ENCODE data around the gene TNFRSF19.

The TNFRSF19 gene

DNA sequence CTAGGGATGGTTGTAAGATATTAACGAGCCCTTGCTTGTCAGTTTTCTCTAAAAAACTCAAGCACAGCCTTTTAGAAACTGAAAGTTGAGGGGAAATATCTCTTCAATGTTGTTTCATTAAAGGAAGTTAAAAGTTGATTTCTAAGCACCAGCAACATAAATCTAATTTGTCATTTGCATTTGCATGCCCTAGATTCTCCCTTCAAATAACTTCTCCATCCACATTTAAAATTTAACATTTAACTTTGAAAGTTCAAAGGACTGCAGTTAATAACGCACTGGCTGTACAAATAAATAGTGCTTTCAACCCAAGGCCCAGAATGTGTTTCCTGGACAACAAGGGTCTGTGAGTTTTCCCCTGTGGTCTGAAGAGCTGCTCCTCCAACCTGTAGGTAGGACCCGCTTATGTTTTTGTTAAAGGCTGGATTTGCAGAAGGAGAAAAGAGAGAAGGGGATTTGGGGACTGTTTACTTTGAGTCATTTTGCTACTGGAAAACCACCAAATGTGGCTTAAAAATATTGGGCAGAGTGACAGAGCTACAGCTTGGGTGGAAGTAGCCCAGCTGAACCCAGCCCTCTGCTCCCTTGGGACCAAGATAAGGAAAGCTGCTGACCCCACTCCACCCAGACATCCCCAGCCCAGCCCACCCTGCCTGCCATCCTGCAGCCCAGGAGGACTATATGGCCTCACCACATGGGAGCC lies 39.8 kb downstream of the TNFRSF19 start:
- H3K27ac Mint-ChIP-seq = peak overlapping the region; percentile 44
- H3K9me3 Mint-ChIP-seq = no peaks in the 10 kb centered on the region
- no peaks in the 10 kb centered on the region for H3K36me3 Mint-ChIP-seq
- peak overlapping the region; percentile 31 for H3K4me3 Mint-ChIP-seq
- H3K4me1 Mint-ChIP-seq = peaks cover 21% of the 10 kb centered on the region
- H3K27me3 Mint-ChIP-seq = peaks cover 22% of the 10 kb centered on the region
- no peak for ATAC-seq

DNA sequence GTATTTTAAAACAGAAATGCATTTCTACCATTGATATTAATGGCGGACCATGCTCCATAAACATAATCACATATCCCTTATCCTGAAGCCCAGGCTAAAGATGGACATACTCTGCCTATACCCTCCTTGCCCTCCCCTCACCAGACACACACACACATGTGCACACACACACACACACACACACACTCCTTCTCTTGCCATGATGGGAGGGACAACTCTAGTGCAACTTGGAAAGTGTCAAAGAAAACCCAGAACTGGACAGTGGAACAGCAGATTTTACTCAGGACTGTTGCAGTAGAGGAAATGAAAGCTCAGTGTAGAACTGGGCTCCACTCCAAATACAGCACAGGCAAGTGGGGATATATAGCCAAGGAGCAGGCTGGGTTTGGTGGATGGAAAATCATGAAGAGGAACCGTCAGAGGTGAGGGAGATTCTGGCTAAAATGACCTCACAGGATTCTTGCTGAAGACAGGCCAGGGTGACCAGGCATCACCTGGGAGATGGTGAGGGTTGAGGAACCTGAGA lies 40.8 kb downstream of the TNFRSF19 start:
- no peak for ATAC-seq
- no peaks in the 10 kb centered on the region for H3K36me3 Mint-ChIP-seq
- H3K4me1 Mint-ChIP-seq = peaks cover 21% of the 10 kb centered on the region
- H3K27ac Mint-ChIP-seq = no peak overlapping the region
- no peaks in the 10 kb centered on the region for H3K9me3 Mint-ChIP-seq
- H3K4me3 Mint-ChIP-seq = no peak overlapping the region
- peaks cover 22% of the 10 kb centered on the region for H3K27me3 Mint-ChIP-seq

DNA sequence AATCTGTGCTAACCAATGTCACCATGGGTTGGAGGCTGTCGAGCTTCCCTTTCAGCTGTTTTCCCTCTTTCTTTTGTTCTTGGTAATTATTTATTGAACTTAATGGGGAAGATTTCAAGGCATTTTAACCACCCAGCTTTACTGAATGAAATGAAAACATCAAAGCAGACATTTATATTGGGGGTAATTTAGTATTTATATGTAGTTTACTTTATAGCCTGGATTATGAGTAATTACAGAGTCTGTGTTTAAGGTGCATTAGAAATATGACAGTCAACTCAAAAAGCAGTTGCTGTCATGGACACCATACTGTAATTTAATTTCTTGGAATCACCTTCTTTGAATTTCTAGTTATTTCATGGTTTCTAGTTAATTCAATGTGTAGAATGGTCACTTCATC lies 42.0 kb downstream of the TNFRSF19 start:
- peaks cover 21% of the 10 kb centered on the region for H3K4me1 Mint-ChIP-seq
- ATAC-seq = no peak
- H3K27me3 Mint-ChIP-seq = peaks cover 29% of the 10 kb centered on the region
- no peaks in the 10 kb centered on the region for H3K36me3 Mint-ChIP-seq
- H3K4me3 Mint-ChIP-seq = no peak overlapping the region
- H3K9me3 Mint-ChIP-seq = no peaks in the 10 kb centered on the region
- H3K27ac Mint-ChIP-seq = no peak overlapping the region

DNA sequence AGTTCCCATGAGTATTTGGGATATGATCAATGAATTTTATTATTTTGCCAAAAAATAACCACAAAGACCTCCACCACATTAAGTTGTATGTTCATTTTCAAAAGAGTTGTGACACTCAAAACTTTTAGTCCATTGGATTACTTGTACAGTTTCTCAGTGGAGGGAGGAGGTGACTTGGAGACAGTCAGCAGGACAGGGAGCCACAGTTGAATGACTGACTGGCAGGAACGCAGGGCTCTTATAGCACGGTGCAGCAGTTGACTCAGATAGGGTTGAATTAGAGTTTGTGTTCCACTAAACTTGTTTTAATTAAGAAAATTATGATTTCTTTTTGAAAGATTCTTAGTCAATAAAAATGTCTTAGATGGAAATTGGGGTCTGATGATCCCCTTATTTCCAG lies 42.5 kb downstream of the TNFRSF19 start:
- no peaks in the 10 kb centered on the region for H3K36me3 Mint-ChIP-seq
- no peak overlapping the region for H3K4me3 Mint-ChIP-seq
- H3K4me1 Mint-ChIP-seq = peaks cover 21% of the 10 kb centered on the region
- no peak for ATAC-seq
- no peaks in the 10 kb centered on the region for H3K9me3 Mint-ChIP-seq
- H3K27me3 Mint-ChIP-seq = peaks cover 31% of the 10 kb centered on the region
- no peak overlapping the region for H3K27ac Mint-ChIP-seq

DNA sequence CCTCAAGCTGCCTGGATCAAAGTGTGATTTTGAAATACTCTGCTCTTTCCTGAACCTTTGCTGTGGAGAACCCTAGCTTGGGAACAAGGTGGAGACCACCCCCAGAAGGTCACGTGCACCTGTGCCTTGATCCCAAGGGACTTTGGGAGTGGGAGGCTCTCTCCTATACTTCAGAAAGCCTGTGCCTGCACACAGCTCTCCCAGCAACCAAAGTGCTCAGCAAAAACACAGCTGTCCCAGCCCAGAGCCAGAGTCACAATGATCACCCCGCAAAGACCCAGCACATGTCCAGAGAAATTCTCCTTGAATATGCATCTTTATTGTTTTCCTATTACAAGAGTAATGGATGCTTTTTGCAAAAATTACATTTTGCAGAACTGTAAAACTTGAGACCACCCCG lies 43.4 kb downstream of the TNFRSF19 start:
- no peaks in the 10 kb centered on the region for H3K9me3 Mint-ChIP-seq
- H3K4me3 Mint-ChIP-seq = no peak overlapping the region
- peaks cover 25% of the 10 kb centered on the region for H3K27me3 Mint-ChIP-seq
- no peaks in the 10 kb centered on the region for H3K36me3 Mint-ChIP-seq
- ATAC-seq = no peak
- H3K4me1 Mint-ChIP-seq = peaks cover 20% of the 10 kb centered on the region
- no peak overlapping the region for H3K27ac Mint-ChIP-seq

DNA sequence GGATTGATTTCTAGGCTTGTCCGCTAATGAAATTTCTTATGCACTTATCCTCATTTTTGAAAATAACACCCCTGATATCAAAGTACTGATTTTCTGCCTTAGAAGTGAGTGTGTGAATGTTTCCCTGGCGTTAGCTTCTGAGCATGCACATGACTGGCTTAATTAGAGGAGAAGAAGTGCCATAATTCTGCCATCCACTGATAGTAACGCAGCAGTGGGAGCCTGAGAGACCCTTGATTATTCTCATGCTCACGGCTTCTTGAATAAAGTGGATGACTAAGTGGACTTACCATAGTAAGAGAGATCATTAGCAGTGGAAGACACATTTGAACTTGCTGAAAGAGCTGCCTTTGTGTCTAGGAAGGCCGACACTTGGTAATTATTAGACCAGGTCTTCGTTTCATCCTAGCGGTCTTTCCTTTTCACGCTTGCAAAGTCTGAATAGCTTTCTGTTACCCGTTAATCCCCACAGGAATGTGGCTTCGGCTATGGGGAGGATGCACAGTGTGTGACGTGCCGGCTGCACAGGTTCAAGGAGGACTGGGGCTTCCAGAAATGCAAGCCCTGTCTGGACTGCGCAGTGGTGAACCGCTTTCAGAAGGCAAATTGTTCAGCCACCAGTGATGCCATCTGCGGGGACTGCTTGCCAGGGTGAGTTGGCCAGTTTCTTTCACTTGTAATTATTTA lies 45.3 kb downstream of the TNFRSF19 start:
- no peaks in the 10 kb centered on the region for H3K9me3 Mint-ChIP-seq
- peaks cover 19% of the 10 kb centered on the region for H3K27me3 Mint-ChIP-seq
- no peak overlapping the region for H3K27ac Mint-ChIP-seq
- no peak overlapping the region for H3K4me3 Mint-ChIP-seq
- H3K4me1 Mint-ChIP-seq = peaks cover 6% of the 10 kb centered on the region
- no peak for ATAC-seq
- H3K36me3 Mint-ChIP-seq = no peaks in the 10 kb centered on the region

DNA sequence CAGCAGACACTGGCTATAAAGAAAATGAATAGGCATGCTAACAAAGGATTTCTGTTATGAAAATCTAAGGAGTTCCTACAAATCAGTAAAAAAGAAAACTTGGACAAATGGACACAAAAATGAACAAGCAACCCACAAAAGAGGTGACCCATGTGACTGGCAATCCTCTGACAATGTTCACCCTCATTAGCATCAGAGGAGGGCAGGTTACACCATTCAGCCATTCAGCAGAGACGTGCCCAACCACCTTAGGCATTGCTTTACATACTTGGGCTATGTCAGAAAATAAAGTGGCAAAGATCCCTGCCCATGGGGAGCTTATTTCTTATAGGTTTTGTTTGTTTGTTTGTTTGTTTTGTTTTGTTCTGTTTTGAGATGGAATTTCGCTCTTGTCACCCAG lies 46.0 kb downstream of the TNFRSF19 start:
- no peak overlapping the region for H3K4me3 Mint-ChIP-seq
- peaks cover 19% of the 10 kb centered on the region for H3K27me3 Mint-ChIP-seq
- no peaks in the 10 kb centered on the region for H3K36me3 Mint-ChIP-seq

DNA sequence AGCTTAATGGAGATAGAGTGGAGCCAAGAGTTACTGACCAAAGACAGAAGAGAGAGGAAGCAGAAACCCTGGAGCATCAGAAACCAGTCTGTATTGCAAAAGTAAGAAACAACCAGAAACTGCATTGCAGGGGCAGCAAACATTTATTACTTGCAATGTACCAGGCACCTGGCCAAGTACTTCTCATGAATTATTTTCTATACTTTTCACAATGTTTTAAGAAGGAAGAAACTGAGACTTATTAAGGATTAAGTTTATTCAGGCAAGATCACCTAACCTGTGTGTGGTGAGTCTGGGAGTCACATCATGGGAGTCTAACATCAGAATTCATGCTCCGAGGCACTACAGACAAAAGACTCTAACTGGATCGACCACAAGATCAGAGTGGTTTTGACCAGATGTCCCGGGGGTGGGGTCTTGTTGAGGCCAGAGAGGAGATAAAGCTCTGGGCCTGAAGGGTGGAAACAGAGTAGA lies 47.4 kb downstream of the TNFRSF19 start:
- ATAC-seq = no peak
- H3K4me3 Mint-ChIP-seq = no peak overlapping the region
- H3K36me3 Mint-ChIP-seq = no peaks in the 10 kb centered on the region
- H3K9me3 Mint-ChIP-seq = no peaks in the 10 kb centered on the region
- peaks cover 19% of the 10 kb centered on the region for H3K27me3 Mint-ChIP-seq
- no peaks in the 10 kb centered on the region for H3K4me1 Mint-ChIP-seq
- H3K27ac Mint-ChIP-seq = no peak overlapping the region

More for the DNA sequence above, 46.0 kb downstream of the TNFRSF19 start:
- Mint-ChIP-seq H3K27ac (no peak overlapping the region), H3K9me3 (no peaks in the 10 kb centered on the region), H3K4me1 (peaks cover under 1% of the 10 kb centered on the region)
- ATAC-seq = no peak

DNA sequence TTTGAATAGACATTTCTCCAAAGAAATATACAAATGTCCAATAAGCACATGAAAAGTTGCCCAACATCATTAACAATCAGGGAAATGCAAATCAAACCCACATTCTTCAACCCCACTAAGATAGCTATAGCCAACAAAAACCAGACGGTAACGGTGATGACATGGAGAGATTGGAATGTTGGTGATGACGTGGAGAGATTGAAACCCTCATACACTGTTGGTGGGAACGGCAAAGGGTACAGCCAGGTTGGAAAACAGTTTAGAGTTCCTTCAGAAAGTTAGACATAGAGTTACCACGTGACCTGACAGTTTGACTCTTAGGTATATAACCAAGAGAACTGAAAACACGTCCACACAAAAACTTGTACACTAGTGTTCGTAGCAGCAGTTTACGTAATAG lies 48.1 kb downstream of the TNFRSF19 start:
- no peak overlapping the region for H3K4me3 Mint-ChIP-seq
- H3K9me3 Mint-ChIP-seq = peaks cover 2% of the 10 kb centered on the region
- ATAC-seq = no peak
- H3K27me3 Mint-ChIP-seq = peaks cover 19% of the 10 kb centered on the region
- no peaks in the 10 kb centered on the region for H3K36me3 Mint-ChIP-seq
- H3K27ac Mint-ChIP-seq = no peak overlapping the region
- no peaks in the 10 kb centered on the region for H3K4me1 Mint-ChIP-seq

DNA sequence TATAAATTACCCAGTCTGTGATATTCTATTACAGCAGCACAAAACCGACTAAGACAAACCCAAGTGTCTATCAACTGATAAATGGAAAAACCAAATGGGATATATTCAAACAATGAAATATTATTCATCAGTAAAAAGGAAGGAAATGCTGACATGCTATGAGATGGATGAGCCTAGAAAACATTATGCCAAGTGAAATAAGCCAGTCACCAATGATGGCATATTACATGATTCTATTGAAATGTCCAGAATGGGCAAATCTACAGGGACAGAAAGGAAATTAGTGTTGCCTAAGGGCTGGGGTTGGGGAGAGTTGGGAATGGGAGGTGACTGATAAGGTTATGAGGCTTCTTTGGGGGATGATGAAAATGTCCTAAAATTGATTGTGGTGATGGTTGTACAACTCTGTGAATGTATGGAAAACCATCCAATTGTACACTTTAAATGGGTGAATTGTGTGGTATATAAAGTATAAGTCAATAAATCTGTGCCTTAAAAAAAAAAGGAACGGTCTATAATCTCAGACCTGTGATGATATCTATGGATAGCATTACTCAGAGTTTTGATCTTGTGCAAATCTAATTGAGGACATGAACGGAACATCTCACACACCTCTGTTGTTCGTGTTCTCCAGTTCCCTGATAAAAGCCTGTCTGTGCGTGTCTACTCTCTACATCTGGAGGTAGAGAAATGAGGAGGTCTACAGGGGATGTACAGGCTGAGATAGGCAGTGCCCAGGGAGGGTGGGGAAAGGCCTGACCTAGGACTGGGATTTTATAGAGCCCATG lies 49.0 kb downstream of the TNFRSF19 start:
- peaks cover 10% of the 10 kb centered on the region for H3K27me3 Mint-ChIP-seq
- no peaks in the 10 kb centered on the region for H3K4me1 Mint-ChIP-seq
- H3K4me3 Mint-ChIP-seq = no peak overlapping the region
- no peaks in the 10 kb centered on the region for H3K36me3 Mint-ChIP-seq
- ATAC-seq = no peak
- H3K9me3 Mint-ChIP-seq = peaks cover 5% of the 10 kb centered on the region
- no peak overlapping the region for H3K27ac Mint-ChIP-seq

DNA sequence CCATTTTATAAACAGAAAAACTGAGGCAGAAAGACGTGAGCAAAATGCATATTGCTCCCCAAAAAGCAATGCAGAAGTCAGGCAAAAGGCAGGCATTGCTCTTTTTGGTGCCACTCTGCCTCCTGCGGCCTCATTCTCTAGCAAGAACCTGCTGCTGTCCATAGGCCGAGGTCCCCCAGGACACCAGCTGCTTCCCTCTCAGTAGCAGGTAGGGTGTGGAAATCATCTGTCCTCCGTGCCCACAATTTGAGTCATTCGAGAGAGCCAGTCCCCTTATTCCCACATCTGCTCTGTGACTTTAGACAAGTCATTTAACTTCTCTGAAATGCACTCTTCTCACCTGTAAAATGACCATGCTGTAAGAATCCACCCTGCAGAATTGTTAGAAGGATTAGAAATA lies 50.0 kb downstream of the TNFRSF19 start:
- Mint-ChIP-seq H3K9me3 (peaks cover 5% of the 10 kb centered on the region), H3K4me3 (no peak overlapping the region), H3K4me1 (no peaks in the 10 kb centered on the region), H3K36me3 (no peaks in the 10 kb centered on the region), H3K27ac (no peak overlapping the region), H3K27me3 (peaks cover 10% of the 10 kb centered on the region)
- no peak for ATAC-seq

DNA sequence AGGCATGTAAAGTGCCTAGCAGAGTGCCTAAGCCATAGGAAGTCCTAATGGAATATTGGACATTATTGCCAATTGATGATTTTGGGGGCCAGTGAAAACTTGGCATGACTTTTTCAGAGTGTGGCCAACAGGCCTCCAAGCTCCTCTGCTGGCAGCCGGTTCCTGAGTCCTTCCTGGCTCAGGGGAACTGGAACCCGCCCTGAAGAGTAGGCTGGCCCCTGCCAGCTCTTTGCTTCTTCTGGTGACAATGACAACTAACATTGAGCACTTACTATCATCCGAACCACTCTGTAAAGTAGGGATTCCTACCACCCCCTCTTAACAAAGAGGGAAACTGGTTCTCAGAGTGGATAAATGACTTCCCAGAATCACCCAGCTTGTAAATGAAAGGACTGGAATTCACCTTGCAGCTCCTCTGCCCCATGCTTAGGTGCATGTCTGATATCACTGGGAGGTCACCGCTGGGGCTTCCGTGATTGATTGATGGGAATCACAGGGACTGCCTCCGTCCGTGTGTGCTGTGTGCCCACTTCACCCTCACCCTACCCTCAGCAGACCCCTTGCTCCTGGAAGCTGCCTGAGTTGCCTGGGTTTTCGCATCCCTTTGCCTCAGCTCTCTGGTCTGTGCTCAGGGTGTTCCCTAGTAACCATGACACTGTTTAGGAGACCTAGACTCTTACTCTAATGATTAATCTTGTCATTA lies 50.6 kb downstream of the TNFRSF19 start:
- Mint-ChIP-seq H3K9me3 (peaks cover 5% of the 10 kb centered on the region), H3K27me3 (peaks cover 10% of the 10 kb centered on the region), H3K36me3 (no peaks in the 10 kb centered on the region), H3K4me1 (no peaks in the 10 kb centered on the region), H3K27ac (no peak overlapping the region), H3K4me3 (no peak overlapping the region)
- ATAC-seq = peak; percentile 47

DNA sequence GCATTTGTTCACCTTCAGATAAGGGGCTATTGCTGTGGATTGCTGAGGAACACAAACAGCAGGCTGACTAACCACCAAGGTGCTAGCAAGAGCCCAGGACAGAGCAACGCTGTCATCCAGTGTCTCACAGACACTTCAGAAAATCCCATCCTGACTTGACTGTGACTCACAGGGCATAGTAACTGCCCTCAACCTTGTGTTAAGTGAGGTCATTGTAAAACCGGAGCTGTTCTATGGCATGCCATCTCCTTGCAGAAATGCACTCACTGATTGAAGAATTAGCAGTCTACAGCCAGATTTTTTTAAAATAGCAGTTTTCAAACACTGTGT lies 51.1 kb downstream of the TNFRSF19 start:
- peak; percentile 20 for ATAC-seq
- Mint-ChIP-seq H3K4me3 (no peak overlapping the region), H3K27me3 (peaks cover 10% of the 10 kb centered on the region), H3K27ac (no peak overlapping the region), H3K4me1 (no peaks in the 10 kb centered on the region), H3K9me3 (peaks cover 5% of the 10 kb centered on the region), H3K36me3 (no peaks in the 10 kb centered on the region)

DNA sequence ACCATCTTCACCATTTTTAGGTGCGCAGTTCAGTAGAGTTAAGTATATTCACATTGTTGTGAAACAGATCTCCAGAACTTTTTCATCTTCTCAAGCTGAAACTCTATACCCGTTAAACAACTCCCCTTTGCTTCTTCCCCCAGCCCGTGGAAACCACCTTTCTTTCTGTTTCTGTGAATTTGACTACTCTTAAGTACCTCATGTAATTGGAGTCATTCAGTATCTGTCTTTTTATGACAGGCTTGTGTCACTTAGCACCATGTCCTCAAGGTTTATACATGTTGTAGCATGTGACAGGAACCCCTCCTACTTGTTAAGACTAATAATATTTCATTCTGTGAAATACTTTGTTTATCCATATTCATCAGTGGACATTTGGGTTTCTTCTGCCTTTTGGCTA lies 52.8 kb downstream of the TNFRSF19 start:
- H3K9me3 Mint-ChIP-seq = peaks cover 5% of the 10 kb centered on the region
- H3K27ac Mint-ChIP-seq = no peak overlapping the region

DNA sequence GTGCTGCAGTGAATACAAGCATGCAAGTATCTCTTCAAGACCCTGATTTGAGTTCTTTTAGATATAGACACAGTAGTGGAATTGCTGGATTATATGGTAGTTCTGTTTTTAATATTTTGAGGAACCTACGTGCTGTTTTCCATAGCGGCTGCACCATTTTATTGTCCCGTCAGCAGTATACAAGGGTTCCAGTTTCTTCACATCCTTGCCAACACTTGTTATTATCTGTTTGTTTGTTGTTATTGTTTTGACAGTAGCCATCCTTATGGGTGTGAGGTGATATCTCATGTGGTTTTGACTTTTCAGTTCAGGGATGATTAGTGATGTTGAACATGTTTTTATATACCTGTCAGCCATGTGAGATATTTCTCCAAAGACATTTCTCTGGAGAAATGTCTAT lies 53.2 kb downstream of the TNFRSF19 start:
- H3K27me3 Mint-ChIP-seq = peaks cover 19% of the 10 kb centered on the region
- ATAC-seq = no peak
- H3K4me1 Mint-ChIP-seq = no peaks in the 10 kb centered on the region
- no peak overlapping the region for H3K27ac Mint-ChIP-seq
- H3K36me3 Mint-ChIP-seq = no peaks in the 10 kb centered on the region
- peaks cover 5% of the 10 kb centered on the region for H3K9me3 Mint-ChIP-seq
- H3K4me3 Mint-ChIP-seq = no peak overlapping the region

More for the DNA sequence above, 52.8 kb downstream of the TNFRSF19 start:
- Mint-ChIP-seq H3K4me3 (no peak overlapping the region), H3K36me3 (no peaks in the 10 kb centered on the region), H3K27me3 (peaks cover 14% of the 10 kb centered on the region), H3K4me1 (no peaks in the 10 kb centered on the region)
- ATAC-seq = no peak

All from stimulated activated memory B cell treated with anti-CD40 and anti-IgM and Interleukin-4, amounts not matched to agents 10 μg/mL and 1 μg/mL and 100 μg/mL, for 72 hours (primary cell).